Measurements from ENCODE around the gene YTHDC2.
A peak's percentile ranks its signal among the peaks of the same experiment; 100 is the strongest.
"Not testable (repeated sequence)": the region's sequence is repeated elsewhere in the genome, so short reads cannot be mapped to it uniquely, and the experiment has no call there.

Gene YTHDC2

DNA sequence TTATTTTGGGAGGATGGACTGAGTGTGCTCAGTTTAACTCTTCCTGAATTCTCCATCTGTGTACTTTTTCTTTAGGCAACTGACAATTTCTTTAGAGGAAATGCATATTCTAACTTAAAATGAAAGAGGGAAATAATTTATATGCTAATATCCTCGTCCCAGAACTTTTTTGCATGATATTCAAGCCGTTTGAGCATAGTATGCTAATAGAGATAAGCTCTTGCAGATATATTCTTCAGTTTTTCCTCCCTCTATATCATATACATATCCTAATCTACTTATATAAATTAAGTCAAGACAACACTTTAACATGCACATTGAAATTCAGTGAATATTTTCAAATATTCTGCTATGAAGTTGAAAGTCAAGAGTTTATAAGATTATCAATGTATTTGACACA lies 84.7 kb downstream of the YTHDC2 start:
- TF ChIP-seq, protein P1, sequence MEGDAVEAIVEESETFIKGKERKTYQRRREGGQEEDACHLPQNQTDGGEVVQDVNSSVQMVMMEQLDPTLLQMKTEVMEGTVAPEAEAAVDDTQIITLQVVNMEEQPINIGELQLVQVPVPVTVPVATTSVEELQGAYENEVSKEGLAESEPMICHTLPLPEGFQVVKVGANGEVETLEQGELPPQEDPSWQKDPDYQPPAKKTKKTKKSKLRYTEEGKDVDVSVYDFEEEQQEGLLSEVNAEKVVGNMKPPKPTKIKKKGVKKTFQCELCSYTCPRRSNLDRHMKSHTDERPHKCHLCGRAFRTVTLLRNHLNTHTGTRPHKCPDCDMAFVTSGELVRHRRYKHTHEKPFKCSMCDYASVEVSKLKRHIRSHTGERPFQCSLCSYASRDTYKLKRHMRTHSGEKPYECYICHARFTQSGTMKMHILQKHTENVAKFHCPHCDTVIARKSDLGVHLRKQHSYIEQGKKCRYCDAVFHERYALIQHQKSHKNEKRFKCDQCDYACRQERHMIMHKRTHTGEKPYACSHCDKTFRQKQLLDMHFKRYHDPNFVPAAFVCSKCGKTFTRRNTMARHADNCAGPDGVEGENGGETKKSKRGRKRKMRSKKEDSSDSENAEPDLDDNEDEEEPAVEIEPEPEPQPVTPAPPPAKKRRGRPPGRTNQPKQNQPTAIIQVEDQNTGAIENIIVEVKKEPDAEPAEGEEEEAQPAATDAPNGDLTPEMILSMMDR (conservative IDR thresholded peaks at IDR 0.05; ENCODE audit: low read length), result no peak
- no peak for DNase-seq (ENCODE audit: low read depth)
- no peak overlapping the region for H3K4me3 ChIP-seq (ENCODE audit: low read length)

DNA sequence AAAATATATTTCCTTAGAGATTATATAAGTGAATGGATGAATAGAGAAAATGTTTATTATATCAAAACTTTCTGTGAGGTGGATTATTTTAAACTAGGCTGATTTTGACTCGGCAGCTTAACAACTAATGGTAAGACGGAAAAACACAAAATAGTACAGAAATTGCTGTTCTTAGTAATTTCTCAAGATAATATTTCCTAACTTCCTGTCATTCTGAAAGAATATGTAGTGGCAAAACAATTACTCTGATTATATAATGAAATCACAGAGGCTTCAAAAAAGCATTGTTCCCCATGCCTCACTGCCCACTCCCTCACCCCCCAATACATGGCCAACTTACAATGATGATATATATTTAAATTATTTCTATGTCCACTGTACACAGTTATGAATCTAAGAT lies 85.4 kb downstream of the YTHDC2 start:
- TF ChIP-seq, protein P1 (conservative IDR thresholded peaks at IDR 0.05; ENCODE audit: low read length), result no peak
- no peak for DNase-seq (ENCODE audit: low read depth)
- no peak overlapping the region for H3K4me3 ChIP-seq (ENCODE audit: low read length)

DNA sequence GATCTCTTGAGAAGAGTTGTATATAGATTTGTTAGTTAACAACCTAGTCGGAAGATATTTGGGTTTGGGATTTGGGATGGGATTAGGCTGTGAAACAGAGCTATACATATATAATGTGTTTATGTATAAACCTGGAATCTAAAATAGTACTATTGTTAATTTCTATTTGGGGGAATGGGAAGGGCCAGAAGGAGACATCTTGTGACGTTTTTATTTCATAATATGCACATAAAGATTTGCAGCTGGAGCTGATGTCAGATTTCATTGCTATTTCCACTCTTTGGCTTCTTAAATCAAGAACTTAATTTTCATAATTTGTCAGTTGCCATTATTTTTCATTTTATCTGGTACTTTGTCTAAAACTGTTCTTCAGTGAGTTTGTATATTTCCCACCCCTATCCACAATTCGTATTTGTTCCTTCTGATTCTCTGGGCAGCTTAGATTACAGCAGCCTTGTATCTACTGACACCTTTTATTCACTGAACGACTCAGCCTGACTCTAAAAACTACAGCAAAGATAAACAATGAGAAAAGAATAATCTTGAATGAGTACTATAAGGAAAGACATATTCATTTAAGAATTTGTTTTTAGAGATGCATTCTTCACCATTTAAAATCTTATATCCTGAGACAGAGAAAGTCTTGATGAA lies 86.9 kb downstream of the YTHDC2 start:
- DNase-seq (ENCODE audit: low read depth), result no peak
- H3K4me3 ChIP-seq (ENCODE audit: low read length), result no peak overlapping the region
- TF ChIP-seq, protein P1 (conservative IDR thresholded peaks at IDR 0.05; ENCODE audit: low read length), result no peak

DNA sequence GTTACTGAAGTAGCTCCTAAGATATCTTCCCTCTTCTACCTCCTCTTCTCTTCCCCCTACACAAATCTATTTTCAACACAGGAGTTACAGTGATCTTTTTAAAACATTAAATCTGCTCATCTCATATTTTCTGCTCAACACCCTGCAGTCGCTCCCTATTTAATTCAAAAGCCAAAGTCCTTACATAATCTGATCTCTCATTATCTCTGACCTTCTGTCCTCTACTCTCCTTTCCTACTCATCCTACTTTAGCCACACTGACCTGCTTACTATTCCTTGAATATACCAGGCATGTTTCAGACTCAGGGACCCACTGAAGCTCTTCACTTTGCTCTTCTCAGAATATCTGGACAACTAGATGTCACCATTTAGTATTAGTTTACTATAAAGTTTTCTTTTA lies 87.9 kb downstream of the YTHDC2 start:
- TF ChIP-seq, protein P1 (conservative IDR thresholded peaks at IDR 0.05; ENCODE audit: low read length), result no peak
- DNase-seq (ENCODE audit: low read depth), result no peak
- H3K4me3 ChIP-seq (ENCODE audit: low read length), result no peak overlapping the region

DNA sequence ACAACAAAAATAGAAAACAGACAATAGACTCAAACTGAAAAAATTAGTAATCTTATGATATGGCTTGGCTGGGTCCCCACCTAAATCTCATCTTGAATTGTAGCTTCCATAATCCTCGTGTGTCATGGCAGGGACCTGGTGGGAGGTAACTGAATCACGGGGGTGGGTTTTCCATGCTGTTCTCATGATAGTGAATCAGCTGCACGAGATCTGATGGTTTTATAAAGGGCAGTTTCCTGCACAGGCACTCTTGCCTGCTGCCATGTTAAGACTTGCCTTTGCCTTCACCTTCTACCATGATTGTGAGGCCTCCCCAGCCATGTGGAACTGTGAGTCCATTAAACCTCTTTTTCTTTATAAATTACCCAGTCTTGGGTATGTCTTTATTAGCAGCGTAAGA lies 89.8 kb downstream of the YTHDC2 start:
- H3K4me3 ChIP-seq (ENCODE audit: low read length); DNase-seq (ENCODE audit: low read depth): not testable (repeated sequence)

DNA sequence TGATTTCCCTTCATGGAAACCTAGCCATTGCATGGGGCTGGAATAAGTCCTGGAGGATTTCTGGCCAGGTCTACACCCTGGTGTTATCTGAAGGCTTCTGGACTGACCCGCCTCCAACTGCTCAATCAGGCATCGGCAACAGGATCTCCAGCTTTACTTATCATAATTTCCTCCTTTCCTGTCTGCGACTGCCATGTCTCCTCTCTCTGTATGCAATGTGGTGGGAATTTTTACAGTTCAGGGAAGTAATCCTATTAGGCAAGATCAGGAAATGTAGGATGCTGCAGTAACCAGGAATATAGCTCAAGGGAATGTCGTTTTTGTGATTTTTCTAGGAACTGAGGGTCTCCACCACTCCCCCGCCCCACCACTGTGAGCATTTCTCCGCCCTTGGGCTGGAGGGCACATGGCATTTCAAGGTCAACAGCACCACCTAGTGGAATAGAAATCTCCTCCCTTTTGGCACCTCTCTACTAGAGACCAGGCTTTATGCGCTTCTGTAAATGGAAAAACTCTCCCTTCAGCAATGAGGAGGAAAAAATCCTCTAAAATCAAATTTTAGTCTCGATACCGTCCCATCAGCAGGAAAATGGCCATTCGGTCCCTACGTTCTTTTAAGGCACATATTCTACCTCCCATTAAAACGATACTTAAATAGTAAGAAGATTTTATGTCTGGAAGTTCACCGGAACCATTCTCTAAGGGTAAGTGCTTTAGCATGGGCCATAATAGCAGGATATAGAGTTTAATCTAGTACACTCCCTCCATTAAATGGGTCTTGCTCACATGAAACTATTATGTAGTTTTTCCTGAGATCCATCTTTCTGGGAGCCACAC lies 93.0 kb downstream of the YTHDC2 start:
- TF ChIP-seq, protein P1 (conservative IDR thresholded peaks at IDR 0.05; ENCODE audit: low read length), result peak; percentile 77
- H3K4me3 ChIP-seq (ENCODE audit: low read length), result peak overlapping the region; percentile 2; the same call in 1 of the 2 replicates
- DNase-seq (ENCODE audit: low read depth), result peak; percentile 48

DNA sequence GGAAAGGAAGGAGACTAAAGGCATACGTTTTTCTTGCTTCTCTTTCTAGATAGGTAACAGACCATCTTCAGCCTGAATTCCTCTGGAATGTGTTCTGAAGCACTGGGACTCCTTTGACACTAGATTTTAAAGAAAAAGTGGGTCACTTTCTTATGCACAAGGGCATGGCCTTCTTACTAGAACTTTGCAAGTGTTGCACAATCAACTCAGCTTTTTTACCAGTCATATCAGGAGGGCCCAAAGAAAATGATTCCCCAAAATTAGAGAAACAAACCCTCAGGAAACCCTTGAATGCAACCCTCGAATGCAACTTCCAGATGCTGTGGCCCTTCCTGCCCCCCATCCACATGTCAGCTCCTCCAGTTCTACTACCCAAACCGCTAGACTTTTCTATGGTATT lies 93.9 kb downstream of the YTHDC2 start:
- TF ChIP-seq, protein P1 (conservative IDR thresholded peaks at IDR 0.05; ENCODE audit: low read length), result no peak
- H3K4me3 ChIP-seq (ENCODE audit: low read length), result no peak overlapping the region
- no peak for DNase-seq (ENCODE audit: low read depth)
